ENCODE results near the gene NKX2-4.

- no peak for TF ChIP-seq CTCF (conservative IDR thresholded peaks at IDR 0.05 in 1 of 2, IDR thresholded peaks at IDR 0.05 in 1 of 2; ENCODE audit: low read depth in 1 of 2, low read length in 2 of 2)
- peak; percentile 58 for TF ChIP-seq EZH2 (IDR thresholded peaks at IDR 0.05; ENCODE audit: low read length, missing control alignments)
These were observed 4.2 kb downstream of the NKX2-4 start for GRCh38 chr20:21393166-21393565.
